Measurements from ENCODE around the gene MDH2. TPM values are rescaled to one million over a fixed set of nuclear protein-coding genes. Genes with fewer than 3 reads are reported as not detected.
A peak's percentile ranks its signal among the peaks of the same experiment; 100 is the strongest.
"Not testable (repeated sequence)": the region's sequence is repeated elsewhere in the genome, so short reads cannot be mapped to it uniquely, and the experiment has no call there.

The MDH2 gene
- total and polyA plus RNA-seq, 7 donors: 73.1 to 214 (median 90.3) TPM

- TF ChIP-seq POLR2A (IDR thresholded peaks at IDR 0.05): no peak
- peak in 2 of 4 experiments; percentile 10 to 18 for TF ChIP-seq CTCF (IDR thresholded peaks at IDR 0.05)
- Histone ChIP-seq H3K27me3 (no peaks in the 10 kb centered on the region), H3K9me3 (no peaks in the 10 kb centered on the region), H3K4me3 (peak overlapping the region; percentile 56 to 96 (median 74)), H3K36me3 (peaks cover 0 to 19% (median 0%) of the 10 kb centered on the region in 4 donors), H3K4me1 (peaks cover 0 to 55% (median 37%) of the 10 kb centered on the region in 4 donors), H3K27ac (peak overlapping the region; percentile 87 to 96 (median 91))
- intact Hi-C loops (cut with DNase I): loop anchor here (10.0 kb wide), 1 partner anchor 116 kb away; no protein-coding TSS in a partner anchor
- 1 to 3% methylated on average over 9 of the region's 9 CpGs for WGBS, 2 donors
- no peak for DNase-seq
Measured at GRCh38 chr7:76048668-76048988, 722 bp downstream of the MDH2 start.

GRCh38 chr7:76049295-76049694 is 1.4 kb downstream of the MDH2 start:
- intact Hi-C loops (cut with DNase I): loop anchor here (10.0 kb wide), 1 partner anchor 116 kb away; no protein-coding TSS in a partner anchor
- Histone ChIP-seq H3K27me3 (no peaks in the 10 kb centered on the region), H3K4me1 (peaks cover 0 to 61% (median 43%) of the 10 kb centered on the region in 4 donors), H3K4me3 (peak overlapping the region in 1 of 4 donors; percentile 79), H3K36me3 (peaks cover 0 to 20% (median 0%) of the 10 kb centered on the region in 4 donors), H3K9me3 (no peaks in the 10 kb centered on the region), H3K27ac (peak overlapping the region; percentile 87 to 96 (median 91))
- DNase-seq: no peak
- WGBS, 2 donors: 86 to 87% methylated on average over 6 of the region's 6 CpGs
- TF ChIP-seq POLR2AphosphoS5 (IDR thresholded peaks at IDR 0.05): no peak
- TF ChIP-seq POLR2A (IDR thresholded peaks at IDR 0.05): no peak
- no peak for TF ChIP-seq CTCF (IDR thresholded peaks at IDR 0.05)
- TF ChIP-seq EP300 (IDR thresholded peaks at IDR 0.05): no peak

- H3K9me3 ChIP-seq: no peaks in the 10 kb centered on the region
- WGBS, 2 donors: 92 to 97% methylated on average over 5 of the region's 5 CpGs
- H3K4me1 ChIP-seq: peaks cover 0 to 65% (median 49%) of the 10 kb centered on the region in 4 donors
- H3K27ac ChIP-seq: no peak overlapping the region
- H3K36me3 ChIP-seq: peaks cover 0 to 31% (median 0%) of the 10 kb centered on the region in 4 donors
- TF ChIP-seq CTCF (IDR thresholded peaks at IDR 0.05) (no peak), POLR2AphosphoS5 (IDR thresholded peaks at IDR 0.05) (no peak), POLR2A (IDR thresholded peaks at IDR 0.05) (no peak), EP300 (IDR thresholded peaks at IDR 0.05) (no peak)
- no peak for DNase-seq
- no peak overlapping the region for H3K4me3 ChIP-seq
- intact Hi-C loops (cut with DNase I): no loop called here
- H3K27me3 ChIP-seq: no peaks in the 10 kb centered on the region
Measured at GRCh38 chr7:76050545-76050944, 2.6 kb downstream of the MDH2 start.

GRCh38 chr7:76051840-76052239 is 3.9 kb downstream of the MDH2 start:
- TF ChIP-seq POLR2A (IDR thresholded peaks at IDR 0.05): no peak
- no peak for TF ChIP-seq EP300 (IDR thresholded peaks at IDR 0.05)
- TF ChIP-seq POLR2AphosphoS5 (IDR thresholded peaks at IDR 0.05): no peak
- TF ChIP-seq CTCF (IDR thresholded peaks at IDR 0.05): no peak
- Histone ChIP-seq H3K4me3 (no peak overlapping the region), H3K4me1 (peaks cover 0 to 52% (median 39%) of the 10 kb centered on the region in 4 donors), H3K9me3 (no peaks in the 10 kb centered on the region), H3K27me3 (no peaks in the 10 kb centered on the region), H3K36me3 (peaks cover 0 to 44% (median 0%) of the 10 kb centered on the region in 4 donors), H3K27ac (no peak overlapping the region)
- intact Hi-C loops (cut with DNase I): no loop called here
- 89 to 91% methylated on average over 4 of the region's 4 CpGs for WGBS, 2 donors
- no peak for DNase-seq

- H3K4me3 ChIP-seq; H3K27me3 ChIP-seq; intact Hi-C loops (cut with DNase I); H3K9me3 ChIP-seq; DNase-seq: not testable (repeated sequence)
- WGBS, 2 donors: 92 to 96% methylated on average over 8 of the region's 8 CpGs
- Histone ChIP-seq H3K4me1 (peaks cover 0 to 48% (median 35%) of the 10 kb centered on the region in 4 donors), H3K27ac (peak overlapping the region in 1 of 4 donors; percentile 51), H3K36me3 (peaks cover 2 to 53% (median 6%) of the 10 kb centered on the region in 4 donors)
Measured at GRCh38 chr7:76052681-76053080, 4.8 kb downstream of the MDH2 start.
